Right renal pelvis (tissue), 4 donors: Measurements from ENCODE around the gene FGB. TPM values are rescaled to one million over a fixed set of nuclear protein-coding genes. Genes with fewer than 3 reads are reported as not detected.

Experiments used
- DNase-seq, 4 donors: peaks; one replicate each; pipeline ENCODE4 v3.0.0-alpha.2; 2013; ENCODE audit warnings: low read depth in 4 of 4, low spot score in 3 of 4, missing footprints in 1 of 4
- polyA plus RNA-seq, 4 donors: library from polyadenylated mRNA; unstranded; fragments of 120-200 nt; gene quantifications; one replicate each; pipeline ENCODE4 v1.2.1, GENCODE V29; 2013; ENCODE audit not compliant: insufficient read length in 4 of 4

FGB gene
- polyA plus RNA-seq, 4 donors, result 5.0 to 142 (median 74.5) TPM

DNA sequence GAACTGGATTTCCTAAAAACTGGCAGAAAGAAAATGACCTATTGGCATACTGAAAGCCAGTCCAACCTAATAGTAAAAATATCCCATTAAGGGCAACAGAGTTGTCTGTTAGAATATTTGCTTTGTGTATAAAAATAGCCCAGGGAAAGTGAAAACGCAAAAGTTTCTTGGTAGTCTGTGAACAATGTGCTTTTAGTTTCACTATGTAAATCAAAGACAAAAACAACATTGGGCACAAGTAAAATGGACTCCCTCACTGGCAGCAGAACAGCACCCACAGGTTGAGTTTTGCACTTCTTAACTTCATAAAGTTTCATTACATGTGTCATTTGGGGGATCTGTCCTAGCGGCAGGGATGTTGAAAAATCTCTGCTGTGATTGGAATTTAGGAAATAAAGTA is 53.9 kb downstream of the FGB start:
- DNase-seq, result no peak

DNA sequence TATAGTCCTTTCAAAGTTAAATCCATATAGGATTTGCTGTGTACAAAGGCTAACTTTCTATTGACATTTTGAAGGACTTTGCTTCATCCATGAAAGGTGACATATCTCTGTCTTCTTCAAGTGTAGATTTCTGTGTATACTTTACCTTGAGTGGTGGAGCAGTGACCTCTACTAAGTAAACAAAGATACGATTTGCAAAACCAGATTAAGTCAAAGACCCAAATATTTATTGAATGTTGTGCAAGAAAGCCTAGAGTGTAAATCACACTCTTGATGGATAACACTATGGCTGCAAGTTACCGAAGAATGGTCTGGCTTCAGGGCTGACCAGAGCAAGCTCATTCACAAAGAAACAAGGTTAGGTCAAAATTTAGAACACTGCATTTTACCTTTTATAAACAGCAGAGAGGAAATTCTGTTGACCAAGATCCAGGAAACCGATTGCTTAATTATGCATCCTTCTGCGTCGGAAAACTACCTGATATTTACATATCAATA is 55.1 kb downstream of the FGB start:
- DNase-seq, result no peak

GRCh38 chr4:154618708-154619315 is 56.0 kb downstream of the FGB start:
- no peak for DNase-seq

- DNase-seq, result no peak
Measured at GRCh38 chr4:154620111-154620510, 57.3 kb downstream of the FGB start.

Other genes starting within 250 kb of the FGB start
- gene DCHS2, start 71.2 kb upstream of the FGB start, polyA plus RNA-seq, result 1 to 10 TPM; 4.8 to 8.1 (median 5.7) TPM
- 100 to 1,000 TPM; 106 to 120 (median 117) TPM for gene PLRG1, start 12.6 kb upstream of the FGB start, polyA plus RNA-seq
- gene FGA, start 27.7 kb downstream of the FGB start, polyA plus RNA-seq, result 1 to 10 TPM in 1 of 4 donors, under 1 TPM in 3; 0.06 to 1.7 (median 0.39) TPM
- gene FGG, start 49.6 kb downstream of the FGB start, polyA plus RNA-seq, result 1 to 10 TPM in 1 of 4 donors, not detected in 3; 1.1 TPM
- gene LRAT, start 181.0 kb downstream of the FGB start, polyA plus RNA-seq, result 1 to 10 TPM in 2 of 4 donors, under 1 TPM in 2; 0.68 to 1.8 (median 0.90) TPM
- under 1 TPM; 0.03 to 0.06 (median 0.05) TPM for gene RBM46, start 218.3 kb downstream of the FGB start, polyA plus RNA-seq